ENCODE data around the gene EBP.

Gene EBP

GRCh38 chrX:48576108-48576507 is 54.5 kb downstream of the EBP start:
- no peak for TF ChIP-seq CTCF (IDR thresholded peaks at IDR 0.05; ENCODE audit: borderline replicate concordance, control extremely low read depth, extremely low read depth, insufficient read depth, missing control alignments)
- in situ Hi-C loops (cut with MboI; ENCODE audit: low sequenced_read_pairs, unreplicated experiment): no loop called here
- DNase-seq (ENCODE audit: low spot score): no peak

Data from GM13976 (cell line).